Muscle layer of colon (tissue), 2 donors: ENCODE measurements around the gene THAP4.

Source experiments
- H3K27ac ChIP-seq: one replicate; pipeline ENCODE4 v1.7.0; 2013; ENCODE audit warnings: low read depth, mild to moderate bottlenecking, low read length, moderate library complexity
- H3K27me3 ChIP-seq, 2 donors: one replicate each; pipeline ENCODE4 v1.7.0; 2013; ENCODE audit warnings: low read length in 2 of 2, mild to moderate bottlenecking in 2 of 2; ENCODE audit not compliant: insufficient read depth in 2 of 2, control insufficient read depth in 1 of 2
- H3K36me3 ChIP-seq: one replicate; pipeline ENCODE4 v1.7.0; 2013; ENCODE audit warnings: mild to moderate bottlenecking, low read length; ENCODE audit not compliant: insufficient read depth
- H3K4me1 ChIP-seq: one replicate; pipeline ENCODE4 v1.7.0; 2013; ENCODE audit warnings: mild to moderate bottlenecking, low read length; ENCODE audit not compliant: insufficient read depth
- H3K4me3 ChIP-seq, 2 donors: one replicate each; pipeline ENCODE4 v1.7.0; 2013; ENCODE audit warnings: low read length in 2 of 2, low read depth in 1 of 2, mild to moderate bottlenecking in 1 of 2, moderate library complexity in 1 of 2
- H3K9ac ChIP-seq: one replicate; pipeline ENCODE4 v1.7.0; 2013; ENCODE audit warnings: low read length
- H3K9me3 ChIP-seq: one replicate; pipeline ENCODE4 v1.7.0; 2013; ENCODE audit warnings: mild to moderate bottlenecking, low read length
- donor health status: abdominal sarcoma.
- donor health status: Adenocarcinoma of cecum.

THAP4 gene

DNA sequence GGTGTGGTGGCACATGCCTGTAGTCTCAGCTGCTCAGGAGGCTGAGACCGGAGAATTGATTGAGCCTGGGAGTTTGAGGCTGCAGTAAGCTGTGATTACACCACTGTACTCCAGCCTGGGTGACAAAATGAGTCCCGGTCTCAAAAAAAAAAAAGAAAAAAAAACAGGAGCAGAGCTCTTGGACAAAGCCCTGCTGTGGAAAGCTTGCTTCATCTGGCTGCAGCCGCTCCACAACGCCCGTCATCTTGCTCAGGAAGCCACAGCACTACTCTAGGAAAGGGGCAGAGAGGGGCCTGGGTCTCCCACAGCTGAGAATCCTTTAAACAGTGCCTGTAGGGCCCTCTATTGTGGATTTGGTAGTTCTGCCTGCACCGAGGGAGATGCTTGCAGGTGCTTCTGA lies 11.5 kb upstream of the THAP4 start:
- Histone ChIP-seq H3K4me3 (no peak overlapping the region), H3K27ac (no peak overlapping the region), H3K36me3 (peaks cover 10% of the 10 kb centered on the region), H3K9me3 (no peaks in the 10 kb centered on the region), H3K4me1 (peaks cover 11% of the 10 kb centered on the region), H3K9ac (no peak overlapping the region), H3K27me3 (no peaks in the 10 kb centered on the region)

DNA sequence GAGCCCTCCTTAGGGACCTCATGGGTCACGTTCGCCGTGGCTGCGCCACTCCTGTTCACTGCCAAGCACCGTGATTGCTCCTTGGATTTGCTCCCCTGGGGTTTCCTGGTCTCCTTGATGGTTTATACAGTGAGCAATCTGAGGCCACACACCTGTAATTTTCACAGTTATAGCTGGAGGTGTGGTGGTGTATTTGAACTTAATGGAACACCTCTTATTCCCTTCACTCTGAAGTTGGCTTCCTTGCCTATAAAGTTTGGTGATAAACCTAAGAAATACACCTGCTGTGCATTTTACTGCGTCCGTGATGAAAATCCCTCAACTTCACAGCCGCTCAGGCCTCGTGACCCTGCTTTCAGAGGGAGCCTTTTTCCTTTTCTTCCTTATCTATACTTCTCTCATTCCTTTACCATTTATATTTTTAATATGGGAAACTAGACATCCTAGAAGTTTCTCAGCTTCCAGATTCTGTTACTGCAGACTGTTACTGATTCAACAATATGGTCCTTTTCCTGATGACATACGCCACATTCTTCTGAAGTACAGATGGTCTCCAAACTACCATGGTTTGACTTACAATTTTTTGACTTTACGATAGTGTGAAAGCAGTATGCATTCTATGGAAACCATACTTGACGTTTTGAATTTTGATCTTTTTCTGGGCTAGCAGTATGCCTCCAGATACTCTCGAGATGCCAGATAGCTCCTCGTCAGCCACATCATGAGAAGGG lies 9.1 kb upstream of the THAP4 start:
- no peak overlapping the region for H3K27ac ChIP-seq
- H3K4me1 ChIP-seq = peaks cover 11% of the 10 kb centered on the region
- H3K9me3 ChIP-seq = no peaks in the 10 kb centered on the region
- no peaks in the 10 kb centered on the region for H3K27me3 ChIP-seq
- H3K4me3 ChIP-seq = no peak overlapping the region
- no peak overlapping the region for H3K9ac ChIP-seq
- H3K36me3 ChIP-seq = no peaks in the 10 kb centered on the region

DNA sequence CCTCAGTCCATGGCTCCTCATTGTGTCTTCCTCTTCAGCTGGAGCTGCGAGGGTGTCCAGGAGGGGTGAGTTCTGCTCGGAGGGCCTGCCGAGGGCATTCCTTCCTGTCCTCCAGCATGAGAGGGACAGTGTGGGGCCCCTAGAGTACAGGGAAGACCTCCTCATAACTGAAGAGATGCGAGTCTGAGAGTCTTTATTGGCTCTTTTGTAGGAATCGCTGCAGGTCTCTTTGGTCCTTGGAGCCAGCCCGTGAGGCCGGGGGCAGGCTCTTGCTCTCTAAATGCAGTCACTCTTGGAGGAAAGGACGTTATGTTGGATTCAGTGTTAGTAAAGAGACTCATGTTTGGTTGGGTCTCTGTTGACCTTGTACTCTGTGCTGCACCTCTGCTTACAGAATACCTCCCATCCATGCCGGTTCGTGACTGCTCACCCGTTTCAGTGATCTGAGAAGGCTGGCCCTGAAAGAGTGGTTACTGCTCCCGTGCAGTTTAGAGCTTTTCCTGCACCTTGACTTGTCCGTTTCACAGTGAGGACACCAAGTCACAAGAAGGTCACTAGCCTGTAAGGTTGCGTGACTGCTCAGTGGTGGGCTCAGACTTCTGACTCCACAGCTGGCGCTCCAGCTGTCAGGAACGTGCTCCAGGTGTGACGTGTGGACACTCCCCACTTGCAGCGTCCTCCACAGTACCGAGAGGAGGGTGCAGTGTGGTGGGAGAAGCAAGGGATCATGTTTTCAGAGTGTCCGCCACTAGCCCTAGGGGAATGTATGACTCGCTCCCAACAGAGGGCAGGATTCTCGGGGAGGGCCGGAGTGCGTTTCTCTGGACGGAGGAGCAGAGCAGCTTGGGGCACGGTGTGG lies 8.3 kb upstream of the THAP4 start:
- H3K4me1 ChIP-seq = peaks cover 16% of the 10 kb centered on the region
- H3K9ac ChIP-seq = no peak overlapping the region
- H3K9me3 ChIP-seq = no peaks in the 10 kb centered on the region
- no peak overlapping the region for H3K27ac ChIP-seq
- H3K27me3 ChIP-seq = no peaks in the 10 kb centered on the region
- H3K36me3 ChIP-seq = no peaks in the 10 kb centered on the region
- H3K4me3 ChIP-seq = no peak overlapping the region

DNA sequence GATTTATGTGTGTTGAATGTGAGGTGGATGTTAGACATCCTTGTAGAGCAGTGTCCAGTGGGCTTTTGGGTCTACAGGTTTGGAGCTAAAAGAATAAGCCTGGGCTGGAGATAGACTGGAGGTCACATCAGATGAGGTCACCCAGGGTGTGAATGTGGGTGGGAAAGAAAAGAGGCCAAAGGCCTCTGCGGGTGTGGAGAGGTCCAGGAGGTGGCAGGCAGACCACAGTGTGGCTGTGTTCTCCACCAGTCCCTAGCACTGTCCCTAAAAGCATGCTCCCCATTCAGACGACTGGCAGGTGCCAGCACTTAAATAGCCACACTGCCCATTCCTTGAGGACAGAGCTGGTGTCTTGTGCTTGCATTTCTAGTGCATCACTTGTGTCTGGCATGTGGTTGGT lies 4.7 kb upstream of the THAP4 start:
- no peaks in the 10 kb centered on the region for H3K9me3 ChIP-seq
- H3K9ac ChIP-seq = no peak overlapping the region

DNA sequence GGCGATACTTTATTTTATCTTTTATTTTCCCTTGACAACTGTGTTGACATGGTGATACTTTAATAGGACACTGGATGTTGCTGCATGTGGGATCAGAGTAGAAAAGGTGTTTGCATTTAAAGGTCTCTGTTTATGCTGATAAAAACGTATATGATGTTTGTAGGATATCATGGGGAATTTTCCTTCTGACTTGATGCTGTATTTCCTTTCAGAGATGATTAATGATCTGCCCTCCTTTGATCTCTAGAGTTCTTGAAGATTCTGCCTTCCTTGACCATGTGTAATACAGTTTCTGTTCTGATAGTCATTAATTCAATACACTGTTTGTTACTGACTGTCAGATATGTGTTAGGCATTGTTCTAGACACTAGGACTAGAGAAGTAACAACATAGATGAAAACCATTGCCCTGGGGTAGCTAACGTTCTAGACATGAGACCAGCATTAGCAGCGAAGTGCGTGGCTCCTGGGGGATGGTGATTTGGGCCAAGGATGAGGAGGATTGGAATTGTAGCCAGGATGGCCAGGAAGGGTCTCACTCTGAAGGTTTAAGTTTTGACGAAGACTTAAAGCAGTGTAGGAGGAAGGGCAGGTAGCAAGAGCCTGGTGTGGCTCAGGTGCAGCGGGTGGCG lies 3.3 kb upstream of the THAP4 start:
- Histone ChIP-seq H3K36me3 (no peaks in the 10 kb centered on the region), H3K27me3 (no peaks in the 10 kb centered on the region), H3K9me3 (no peaks in the 10 kb centered on the region), H3K9ac (no peak overlapping the region), H3K4me3 (no peak overlapping the region), H3K27ac (peak overlapping the region; percentile 21), H3K4me1 (peaks cover 33% of the 10 kb centered on the region)

More for the DNA sequence above, 4.7 kb upstream of the THAP4 start:
- peaks cover 24% of the 10 kb centered on the region for H3K4me1 ChIP-seq
- H3K27me3 ChIP-seq = no peaks in the 10 kb centered on the region
- no peak overlapping the region for H3K4me3 ChIP-seq
- H3K27ac ChIP-seq = no peak overlapping the region
- no peaks in the 10 kb centered on the region for H3K36me3 ChIP-seq

DNA sequence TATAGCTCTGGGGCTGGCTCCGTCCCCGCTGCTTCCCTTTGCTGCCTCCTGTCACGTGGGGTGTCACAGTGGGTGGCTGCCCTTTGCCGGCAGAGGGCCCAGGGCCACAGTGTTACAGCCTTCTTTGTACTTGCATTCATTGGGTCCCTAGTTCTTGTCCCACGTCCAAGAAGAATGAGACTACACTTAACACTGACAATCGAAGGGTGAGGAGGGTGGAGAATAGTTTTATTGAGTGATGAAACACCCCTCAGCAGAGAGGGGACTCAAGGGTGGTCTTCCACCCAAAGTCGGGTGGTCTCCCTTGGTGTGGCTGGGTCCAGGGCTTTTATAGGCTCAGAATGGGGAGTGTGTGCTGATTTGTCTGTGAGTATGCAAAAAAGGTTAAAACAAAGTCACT lies 2.4 kb upstream of the THAP4 start:
- Histone ChIP-seq H3K9ac (no peak overlapping the region), H3K36me3 (peaks cover 4% of the 10 kb centered on the region), H3K27ac (no peak overlapping the region), H3K4me3 (peak overlapping the region in 1 of 2 donors; percentile 79), H3K9me3 (no peaks in the 10 kb centered on the region), H3K4me1 (peaks cover 42% of the 10 kb centered on the region), H3K27me3 (no peaks in the 10 kb centered on the region)

DNA sequence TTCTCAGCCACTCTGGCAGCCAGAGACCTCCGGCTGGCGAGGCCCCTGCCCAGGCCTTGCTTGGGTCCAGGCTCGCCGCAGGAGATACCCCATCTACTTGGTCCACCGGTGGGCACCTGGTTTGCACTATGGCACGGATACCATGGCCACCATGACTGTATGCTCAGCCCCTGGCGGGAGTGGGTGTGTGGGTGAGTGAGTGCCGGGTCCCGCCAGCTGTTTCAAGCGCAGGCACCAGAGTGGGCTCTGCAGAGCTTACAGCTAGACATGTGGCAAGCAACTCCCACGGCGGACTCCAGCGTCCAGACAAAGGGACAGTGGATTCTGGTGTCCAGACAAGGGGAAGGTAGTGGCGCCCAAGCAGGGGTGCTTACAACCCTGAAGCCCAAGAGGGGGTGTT lies 2.0 kb upstream of the THAP4 start:
- peaks cover 45% of the 10 kb centered on the region for H3K4me1 ChIP-seq
- no peaks in the 10 kb centered on the region for H3K9me3 ChIP-seq
- H3K4me3 ChIP-seq = peak overlapping the region in 1 of 2 donors; percentile 79
- peaks cover 7% of the 10 kb centered on the region for H3K36me3 ChIP-seq
- H3K27ac ChIP-seq = no peak overlapping the region
- no peaks in the 10 kb centered on the region for H3K27me3 ChIP-seq
- no peak overlapping the region for H3K9ac ChIP-seq

DNA sequence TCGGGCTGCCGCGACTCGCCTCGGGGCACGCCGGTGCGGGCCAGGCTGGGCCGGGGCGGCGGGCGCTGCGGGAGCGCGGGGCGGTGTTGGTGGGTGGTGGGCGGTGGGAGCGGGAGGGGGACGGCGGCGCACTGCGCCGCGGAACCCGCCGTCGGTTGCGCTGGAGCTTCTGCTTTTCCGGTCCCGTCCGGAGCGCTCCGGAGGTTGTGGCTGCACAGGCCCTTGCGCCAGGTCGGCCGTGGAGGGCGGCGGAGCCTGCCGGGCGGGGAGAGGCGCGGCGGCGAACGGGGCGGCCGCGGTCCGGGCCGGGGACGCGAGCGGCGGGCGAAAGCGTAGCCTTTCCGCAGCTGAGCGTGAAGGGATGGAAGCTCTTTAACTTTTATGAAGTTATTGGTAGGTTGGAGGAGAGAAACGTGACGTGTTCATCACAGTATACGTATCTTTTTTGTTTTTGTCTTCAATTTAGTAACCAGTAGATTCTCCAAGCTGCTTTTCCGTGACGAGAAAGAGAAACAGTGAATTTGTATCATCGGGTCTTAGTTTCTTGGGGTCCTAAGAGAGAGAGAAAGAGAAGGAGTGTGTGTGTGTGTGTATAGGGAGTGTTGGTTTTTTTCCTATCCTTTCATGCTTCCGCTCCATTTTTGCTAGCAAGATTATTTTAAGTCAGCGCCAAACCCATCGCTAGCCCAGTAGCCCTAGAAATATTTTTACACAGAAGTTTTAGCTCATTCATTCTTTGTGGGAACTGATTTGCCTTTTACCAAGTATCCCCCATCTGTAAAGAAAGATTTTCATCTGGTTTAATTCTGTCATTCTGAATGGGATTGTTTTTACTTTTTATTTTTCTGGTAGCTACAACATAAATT lies 1.1 kb upstream of the THAP4 start:
- Histone ChIP-seq H3K9me3 (no peaks in the 10 kb centered on the region), H3K4me1 (peaks cover 45% of the 10 kb centered on the region), H3K4me3 (peak overlapping the region; percentile 67 to 79), H3K36me3 (peaks cover 14% of the 10 kb centered on the region), H3K27ac (peak overlapping the region; percentile 98), H3K9ac (peak overlapping the region; percentile 62), H3K27me3 (no peaks in the 10 kb centered on the region)

DNA sequence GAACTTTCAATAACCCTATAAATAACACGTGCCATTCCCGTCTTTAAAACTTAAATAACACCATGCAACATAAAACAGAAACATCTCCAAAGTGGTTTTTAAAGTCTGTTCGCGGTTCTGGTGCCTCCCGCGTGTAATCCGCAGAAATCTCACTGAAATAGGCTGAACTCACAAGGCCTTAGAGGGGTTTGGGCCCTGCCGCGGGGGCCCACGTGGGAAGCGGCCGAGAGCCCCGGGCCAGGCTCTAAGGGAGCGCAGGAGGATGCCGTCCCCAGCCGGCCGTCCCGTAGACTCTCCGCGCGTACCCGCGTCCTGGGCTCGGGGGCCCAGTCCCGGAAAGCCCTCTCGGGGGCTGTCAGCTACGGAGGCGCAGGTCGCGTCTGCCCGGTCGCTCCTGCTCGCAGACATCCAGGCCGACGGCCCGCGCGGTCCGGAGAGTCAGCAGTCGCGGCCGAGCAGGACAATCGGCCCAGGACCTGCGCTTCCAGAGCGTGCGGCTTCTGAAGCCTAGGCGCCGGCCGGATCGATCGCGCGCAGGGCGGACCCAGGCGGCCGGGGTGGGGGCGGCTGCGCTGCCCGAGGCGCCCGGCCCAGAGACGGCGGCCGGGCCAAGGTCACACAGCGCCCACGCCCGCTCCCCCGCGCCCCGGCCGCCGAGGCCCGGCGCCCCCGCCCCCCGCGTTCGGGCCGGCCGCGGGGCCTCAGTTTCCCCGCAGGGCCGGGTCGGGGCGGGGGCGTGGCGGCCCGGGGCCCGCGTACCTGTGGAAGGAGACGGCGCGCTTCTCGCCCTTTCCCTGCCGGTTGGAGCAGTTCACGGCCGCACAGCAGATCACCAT lies 558 bp downstream of the THAP4 start:
- Histone ChIP-seq H3K27me3 (no peaks in the 10 kb centered on the region), H3K27ac (peak overlapping the region; percentile 40), H3K4me1 (peaks cover 45% of the 10 kb centered on the region), H3K4me3 (peak overlapping the region; percentile 76 to 80), H3K9me3 (no peaks in the 10 kb centered on the region), H3K36me3 (peaks cover 30% of the 10 kb centered on the region), H3K9ac (peak overlapping the region; percentile 55)

DNA sequence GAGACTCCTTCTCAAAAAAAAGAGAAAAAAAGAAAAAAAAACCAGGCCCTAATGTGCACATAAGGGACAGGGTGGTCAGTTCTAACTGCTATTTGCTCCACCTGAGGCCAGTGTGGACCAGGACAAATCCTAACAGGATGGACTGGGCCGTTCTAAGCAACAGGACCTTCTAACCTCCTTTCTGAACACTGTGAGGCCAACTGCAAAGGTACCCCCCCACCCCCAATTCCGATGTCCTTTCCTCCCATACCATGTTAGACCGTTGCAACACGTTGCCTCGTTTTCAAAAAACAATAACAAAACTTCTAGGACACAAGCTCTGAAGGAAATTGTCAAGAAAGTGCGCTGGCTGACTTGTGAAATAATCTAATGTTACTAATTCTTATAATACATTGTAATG lies 1.2 kb downstream of the THAP4 start:
- Histone ChIP-seq H3K27ac (peak overlapping the region; percentile 40), H3K9ac (peak overlapping the region; percentile 55)

More for the DNA sequence above, 1.2 kb downstream of the THAP4 start:
- Histone ChIP-seq H3K9me3 (no peaks in the 10 kb centered on the region), H3K4me1 (peaks cover 45% of the 10 kb centered on the region), H3K36me3 (peaks cover 34% of the 10 kb centered on the region), H3K4me3 (peak overlapping the region; percentile 76 to 80), H3K27me3 (no peaks in the 10 kb centered on the region)
